Esophagus mucosa (tissue), 1 donor: ENCODE data around the gene EDRF1. TPM values are rescaled to one million over a fixed set of nuclear protein-coding genes. Genes with fewer than 3 reads are reported as not detected.

Experiments used
- ATAC-seq: fragments of 200-7000 bp; cut with Tn5 transposase; one replicate; pipeline ENCODE4 v1.9.1; 2020
- total RNA-seq: library from RNA; stranded (reverse); gene quantifications from one replicate; pipeline ENCODE4 v1.2.4, GENCODE V29; 2023
- donor health status: DM: yes; HTN: yes; CAD: no.

Gene EDRF1
- total RNA-seq, 1 donor from 2014 or later = 8.3 TPM

- ATAC-seq = no peak
Measured at GRCh38 chr10:125788156-125789034, 68.9 kb downstream of the EDRF1 start.

GRCh38 chr10:125792342-125793300 lies 73.1 kb downstream of the EDRF1 start:
- no peak for ATAC-seq

GRCh38 chr10:125795128-125795527 lies 75.6 kb downstream of the EDRF1 start:
- no peak for ATAC-seq

- no peak for ATAC-seq
Measured at GRCh38 chr10:125795637-125796190, 76.2 kb downstream of the EDRF1 start.

GRCh38 chr10:125797424-125797823 lies 77.9 kb downstream of the EDRF1 start:
- no peak for ATAC-seq

- ATAC-seq = no peak
Measured at GRCh38 chr10:125797994-125798662, 78.6 kb downstream of the EDRF1 start.

GRCh38 chr10:125799451-125800182 lies 80.1 kb downstream of the EDRF1 start:
- no peak for ATAC-seq

- ATAC-seq = no peak
Measured at GRCh38 chr10:125801574-125801973, 82.1 kb downstream of the EDRF1 start.

GRCh38 chr10:125802131-125802530 lies 82.6 kb downstream of the EDRF1 start:
- ATAC-seq = no peak

GRCh38 chr10:125802739-125803138 lies 83.2 kb downstream of the EDRF1 start:
- no peak for ATAC-seq

GRCh38 chr10:125808047-125808446 lies 88.5 kb downstream of the EDRF1 start:
- no peak for ATAC-seq

- ATAC-seq = no peak
Measured at GRCh38 chr10:125811251-125811650, 91.7 kb downstream of the EDRF1 start.

- no peak for ATAC-seq
Measured at GRCh38 chr10:125812128-125812750, 92.7 kb downstream of the EDRF1 start.

Other genes starting within 250 kb of the EDRF1 start
- gene TEX36, start 36.5 kb upstream of the EDRF1 start, total RNA-seq = not detected
- 0.08 TPM for gene MMP21, start 56.1 kb downstream of the EDRF1 start, total RNA-seq
- 31.6 TPM for gene UROS, start 103.5 kb downstream of the EDRF1 start, total RNA-seq
- 35.4 TPM for gene BCCIP, start 103.8 kb downstream of the EDRF1 start, total RNA-seq
- 33.6 TPM for gene DHX32, start 161.6 kb downstream of the EDRF1 start, total RNA-seq
- 3.2 TPM for gene FANK1, start 176.9 kb downstream of the EDRF1 start, total RNA-seq